Panc1 (cell line): ENCODE results near the gene MUS81. TPM values are rescaled to one million over a fixed set of nuclear protein-coding genes. Genes with fewer than 3 reads are reported as not detected.

Experiments
- ATAC-seq: fragments of 200-7000 bp; cut with Tn5 transposase; 2 replicates; pipeline ENCODE4 v1.9.1; 2020; ENCODE audit warnings: mild to moderate bottlenecking, moderate library complexity
- BruUV-seq: library from RNA; stranded (reverse); fragments of 400-500 nt; replicated peaks from 2 replicates; lab custom pipeline; 2021; lab: Mats Ljungman, UMichigan
- CTCF ChIA-PET: fragments of 300-600 bp; sonication (Branson Sonifier 250); formaldehyde crosslinking; loops from one replicate; lab custom pipeline; 2022; ENCODE audit warnings: antibody characterized with exemption; lab: Charles Lee
- POLR2A ChIA-PET: fragments of 300-600 bp; sonication (Branson Sonifier 250); formaldehyde crosslinking; loops from one replicate; lab custom pipeline; 2022; ENCODE audit warnings: antibody characterized with exemption; lab: Charles Lee
- DNase-seq: peaks from one replicate; pipeline ENCODE4 v3.0.0-alpha.2; 2010; ENCODE audit warnings: low read depth, low spot score
- H3K27ac ChIP-seq: 2 replicates; pipeline ENCODE4 v1.5.1; 2011; ENCODE audit warnings: mild to moderate bottlenecking, low read length, inconsistent platforms
- H3K27me3 ChIP-seq: fragments of 200-500 bp; sonication (Bioruptor generic); 2 replicates; pipeline ENCODE4 v1.6.0; 2014; ENCODE audit warnings: low read length, inconsistent platforms; ENCODE audit not compliant: control insufficient read depth, insufficient read depth
- H3K36me3 ChIP-seq: fragments of 200-500 bp; sonication (Bioruptor generic); 2 replicates; pipeline ENCODE4 v1.5.1; 2014; ENCODE audit warnings: inconsistent platforms, mild to moderate bottlenecking, low read length, moderate library complexity; ENCODE audit not compliant: control insufficient read depth, insufficient read depth
- H3K4me1 ChIP-seq: 2 replicates; pipeline ENCODE4 v1.5.1; 2011; ENCODE audit warnings: inconsistent platforms, mild to moderate bottlenecking, low read length, moderate library complexity; ENCODE audit not compliant: control insufficient read depth, insufficient read depth
- H3K4me3 ChIP-seq, 2 experiments: 2 replicates each; pipeline ENCODE4 v1.5.1; 2011 to 2012; ENCODE audit warnings: low read depth in 2 of 2, low read length in 2 of 2, mild to moderate bottlenecking in 2 of 2, inconsistent platforms in 1 of 2, moderate library complexity in 1 of 2
- H3K9me3 ChIP-seq: fragments of 200-500 bp; sonication (Bioruptor generic); 2 replicates; pipeline ENCODE4 v1.5.1; 2014; ENCODE audit warnings: low read depth, mild to moderate bottlenecking, inconsistent platforms, low read length, moderate library complexity; ENCODE audit not compliant: control insufficient read depth, insufficient read depth
- POLR2AphosphoS5 ChIP-seq: IDR thresholded peaks from 2 replicates; pipeline ENCODE4 v1.6.1; 2012; ENCODE audit warnings: mild to moderate bottlenecking, low read depth, low read length, moderate library complexity
- REST ChIP-seq, 2 experiments: IDR thresholded peaks; 2 replicates each; pipeline ENCODE4 v1.6.1; 2011 to 2012; ENCODE audit warnings: low read depth in 2 of 2, control low read depth in 1 of 2, low read length in 1 of 2, mild to moderate bottlenecking in 1 of 2, moderate library complexity in 1 of 2; ENCODE audit not compliant: insufficient read depth in 1 of 2
- SIN3A ChIP-seq: IDR thresholded peaks from 2 replicates; pipeline ENCODE4 v1.6.1; 2012; ENCODE audit warnings: low read depth, mild to moderate bottlenecking, low read length, moderate library complexity, borderline replicate concordance; ENCODE audit not compliant: insufficient read depth
- TCF7L2 ChIP-seq: IDR thresholded peaks from 2 replicates; pipeline ENCODE4 v1.6.1; 2011; ENCODE audit warnings: mild to moderate bottlenecking, low read depth, low read length, inconsistent platforms
- in situ Hi-C: cut with HindIII; loops from 2 replicates; pipeline ENCODE4 v1.10.0; 2016; ENCODE audit warnings: low sequenced_read_pairs, low pct_unique_long_range_greater_than_20kb
- intact Hi-C: fragments of 100-400 bp; cut with micrococcal nuclease; formaldehyde crosslinking; loops from one replicate; pipeline ENCODE4 v1.10.0; 2022; ENCODE audit not compliant: unreplicated experiment
- total RNA-seq: library from RNA; stranded (reverse); gene quantifications from one replicate; pipeline ENCODE4 v1.2.1, GENCODE V29; 2021; ENCODE audit not compliant: unreplicated experiment
- TF ChIP-seq, protein P1 (sequence below): fragments of 450-650 bp; IDR thresholded peaks from 2 replicates; pipeline ENCODE4 v1.5.1; 2017; ENCODE audit warnings: mild to moderate bottlenecking

The MUS81 gene
- total RNA-seq, 1 experiment from 2014 or later, result 140 TPM

GRCh38 chr11:65814986-65815565 lies 45.2 kb upstream of the MUS81 start:
- intact Hi-C loops, result loop anchor here (5.0 kb wide), 2 partner anchors 33 to 103 kb away; partner anchors contain the start of genes AP5B1 and KAT5

GRCh38 chr11:65816696-65817095 lies 43.5 kb upstream of the MUS81 start:
- Histone ChIP-seq H3K27me3 (no peaks in the 10 kb centered on the region), H3K36me3 (no peaks in the 10 kb centered on the region), H3K9me3 (no peaks in the 10 kb centered on the region), H3K4me1 (0 out of 2 replicates have a peak, but pooled peaks cover 3% of the 10 kb centered on the region), H3K4me3 (no peak overlapping the region; a peak in 1 of 4 replicates), H3K27ac (peak overlapping the region; percentile 80; the same call in 1 of the 2 replicates)
- no peak for TF ChIP-seq TCF7L2
- TF ChIP-seq POLR2AphosphoS5, result no peak
- TF ChIP-seq, protein P1, sequence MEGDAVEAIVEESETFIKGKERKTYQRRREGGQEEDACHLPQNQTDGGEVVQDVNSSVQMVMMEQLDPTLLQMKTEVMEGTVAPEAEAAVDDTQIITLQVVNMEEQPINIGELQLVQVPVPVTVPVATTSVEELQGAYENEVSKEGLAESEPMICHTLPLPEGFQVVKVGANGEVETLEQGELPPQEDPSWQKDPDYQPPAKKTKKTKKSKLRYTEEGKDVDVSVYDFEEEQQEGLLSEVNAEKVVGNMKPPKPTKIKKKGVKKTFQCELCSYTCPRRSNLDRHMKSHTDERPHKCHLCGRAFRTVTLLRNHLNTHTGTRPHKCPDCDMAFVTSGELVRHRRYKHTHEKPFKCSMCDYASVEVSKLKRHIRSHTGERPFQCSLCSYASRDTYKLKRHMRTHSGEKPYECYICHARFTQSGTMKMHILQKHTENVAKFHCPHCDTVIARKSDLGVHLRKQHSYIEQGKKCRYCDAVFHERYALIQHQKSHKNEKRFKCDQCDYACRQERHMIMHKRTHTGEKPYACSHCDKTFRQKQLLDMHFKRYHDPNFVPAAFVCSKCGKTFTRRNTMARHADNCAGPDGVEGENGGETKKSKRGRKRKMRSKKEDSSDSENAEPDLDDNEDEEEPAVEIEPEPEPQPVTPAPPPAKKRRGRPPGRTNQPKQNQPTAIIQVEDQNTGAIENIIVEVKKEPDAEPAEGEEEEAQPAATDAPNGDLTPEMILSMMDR, result no peak
- no peak for TF ChIP-seq SIN3A
- TF ChIP-seq REST (IDR thresholded peaks at IDR 0.05; ENCODE audit: insufficient read depth in 1 of 2, low read depth in 2 of 2, low read length in 1 of 2), result no peak
- POLR2A ChIA-PET, result interaction anchor here (0.7 to 0.9 kb wide), 2 partner anchors 20 to 107 kb away, joined by 3 to 4 read pairs; no protein-coding TSS in a partner anchor
- TSS peak; percentile 65 for BruUV-seq
- CTCF ChIA-PET, result interaction anchor here (0.9 to 2.3 kb wide), 4 partner anchors 37 to 109 kb away, joined by 4 to 24 read pairs (median 11); partner anchors contain the start of genes AP5B1 and KAT5
- ATAC-seq (no peak), DNase-seq (no peak)
- intact Hi-C loops (loop anchor here (5.0 kb wide), 2 partner anchors 34 to 104 kb away; partner anchors contain the start of genes AP5B1 and KAT5), in situ Hi-C loops (no loop called here)

More at GRCh38 chr11:65814986-65815565, 45.2 kb upstream of the MUS81 start:
- DNase-seq (no peak), ATAC-seq (no peak)
- Histone ChIP-seq H3K36me3 (no peaks in the 10 kb centered on the region), H3K9me3 (no peaks in the 10 kb centered on the region), H3K27me3 (no peaks in the 10 kb centered on the region), H3K4me3 (no peak overlapping the region), H3K4me1 (0 out of 2 replicates have a peak, but pooled peaks cover 3% of the 10 kb centered on the region), H3K27ac (no peak overlapping the region)
- BruUV-seq, result TSS peak; percentile 56
- ChIA-PET POLR2A (interaction anchor here (0.7 kb wide), 1 partner anchor 162 kb away, joined by 3 read pairs; no protein-coding TSS in a partner anchor), CTCF (no interaction called here)
- in situ Hi-C loops, result loop anchor here (5.0 kb wide), 1 partner anchor 53 kb away; no protein-coding TSS in a partner anchor
- TF ChIP-seq TCF7L2 (no peak), SIN3A (no peak), REST (IDR thresholded peaks at IDR 0.05; ENCODE audit: insufficient read depth in 1 of 2, low read depth in 2 of 2, low read length in 1 of 2) (no peak)
